Endothelial cell of umbilical vein (primary cell): ENCODE results near the gene CHPF2. TPM values are rescaled to one million over a fixed set of nuclear protein-coding genes. Genes with fewer than 3 reads are reported as not detected.

ENCODE experiments used
- BruUV-seq: library from RNA; stranded (reverse); fragments of 400-500 nt; replicated peaks from 2 replicates; lab custom pipeline; 2021; lab: Mats Ljungman, UMichigan
- CTCF ChIA-PET: fragments of 300-600, 350-600 bp; sonication (Branson Sonifier 250); formaldehyde crosslinking; loops from one replicate; lab custom pipeline; 2021; ENCODE audit warnings: antibody characterized with exemption, inconsistent platforms; lab: Charles Lee
- POLR2A ChIA-PET: fragments of 300-600, 350-600 bp; sonication (Branson Sonifier 250); formaldehyde crosslinking; loops from one replicate; lab custom pipeline; 2021; ENCODE audit warnings: antibody characterized with exemption, inconsistent platforms; lab: Charles Lee
- DNase-seq: peaks from one replicate; pipeline ENCODE4 v3.0.0-alpha.2; 2011; ENCODE audit warnings: low read depth, low spot score
- FAIRE-seq: peaks from 2 replicates; lab custom pipeline; 2011; peaks lifted over from hg19 to GRCh38; lab: Jason Lieb, UNC
- H2AFZ ChIP-seq: 2 replicates; pipeline ENCODE4 v1.6.0; 2012; ENCODE audit warnings: low read depth, low read length, control low read depth, inconsistent platforms
- H3K27ac ChIP-seq: 2 replicates; pipeline ENCODE4 v1.5.1; 2011; ENCODE audit warnings: low read depth, mild to moderate bottlenecking, control low read depth, low read length, moderate library complexity; ENCODE audit not compliant: insufficient read depth
- H3K27me3 ChIP-seq, 2 experiments: 2 replicates each; pipeline versions ENCODE4 v1.6.0 to v1.6.1; 2011; ENCODE audit warnings: low read length in 2 of 2, mixed read lengths in 1 of 2; ENCODE audit not compliant: control insufficient read depth in 2 of 2, insufficient read depth in 2 of 2
- H3K36me3 ChIP-seq, 2 experiments: 2 replicates in 1 of 2; 3 replicates in 1 of 2; pipeline ENCODE4 v1.5.1; 2011; ENCODE audit warnings: low read length in 2 of 2, mild to moderate bottlenecking in 1 of 2, moderate library complexity in 1 of 2; ENCODE audit not compliant: control insufficient read depth in 2 of 2, insufficient read depth in 2 of 2; ENCODE audit errors: extremely low read depth in 1 of 2
- H3K4me1 ChIP-seq: 3 replicates; pipeline ENCODE4 v1.5.1; 2011; ENCODE audit warnings: mild to moderate bottlenecking, low read length; ENCODE audit not compliant: control insufficient read depth, insufficient read depth; ENCODE audit errors: extremely low read depth
- H3K4me2 ChIP-seq: 2 replicates; pipeline ENCODE4 v1.6.1; 2011; ENCODE audit warnings: low read length, control low read depth, mixed read lengths; ENCODE audit not compliant: insufficient read depth
- H3K4me3 ChIP-seq, 3 experiments: fragments of 200-600 bp in 1 of 3; sonication (generic), shearing (Covaris generic) in 1 of 3; replicated peaks in 1 of 3; 2 replicates each; pipeline ENCODE4 v1.5.1; 2011 to 2016; ENCODE audit warnings: control low read depth in 3 of 3, low read length in 3 of 3, mild to moderate bottlenecking in 2 of 3, inconsistent platforms in 1 of 3, low read depth in 1 of 3, moderate library complexity in 1 of 3; ENCODE audit not compliant: insufficient read depth in 1 of 3
- H3K79me2 ChIP-seq: 2 replicates; pipeline ENCODE4 v1.6.0; 2012; ENCODE audit warnings: low read length, inconsistent platforms; ENCODE audit not compliant: control insufficient read depth, insufficient read depth
- H3K9ac ChIP-seq: replicated peaks from 2 replicates; pipeline ENCODE3; 2011; ENCODE audit warnings: low read length, control low read depth; ENCODE audit not compliant: insufficient read depth; ENCODE audit errors: extremely low read depth
- H3K9me1 ChIP-seq: replicated peaks from 3 replicates; pipeline ENCODE4 v1.6.0; 2011; ENCODE audit warnings: mild to moderate bottlenecking, low read length; ENCODE audit not compliant: control insufficient read depth, insufficient read depth; ENCODE audit errors: extremely low read depth
- H3K9me3 ChIP-seq: replicated peaks from 2 replicates; pipeline ENCODE4 v1.5.1; 2012; ENCODE audit warnings: low read length, inconsistent platforms; ENCODE audit not compliant: control insufficient read depth, insufficient read depth
- H4K20me1 ChIP-seq: replicated peaks from 2 replicates; pipeline ENCODE3; 2011; ENCODE audit warnings: mild to moderate bottlenecking, low read length; ENCODE audit not compliant: control insufficient read depth, insufficient read depth; ENCODE audit errors: extremely low read depth
- EZH2 ChIP-seq: IDR thresholded peaks from 2 replicates; pipeline ENCODE4 v1.6.1; 2012; ENCODE audit warnings: borderline replicate concordance, low read depth, mild to moderate bottlenecking, moderate library complexity, low read length, inconsistent platforms; ENCODE audit not compliant: severe bottlenecking
- FOS ChIP-seq: IDR thresholded peaks from 2 replicates; pipeline ENCODE4 v1.6.1; 2011; ENCODE audit warnings: mild to moderate bottlenecking, low read length, moderate library complexity, borderline replicate concordance; ENCODE audit not compliant: insufficient read depth
- GATA2 ChIP-seq: IDR thresholded peaks from 2 replicates; pipeline ENCODE4 v1.7.0; 2011; ENCODE audit warnings: low read depth, mild to moderate bottlenecking, moderate library complexity, mixed read lengths, low read length; ENCODE audit not compliant: insufficient read length, insufficient read depth
- JUN ChIP-seq: IDR thresholded peaks from 2 replicates; pipeline ENCODE4 v1.6.1; 2011; ENCODE audit warnings: borderline replicate concordance, low read depth; ENCODE audit not compliant: insufficient read length, insufficient read depth
- MYC ChIP-seq: IDR thresholded peaks from one replicate; pipeline ENCODE4 v1.6.1; 2011; ENCODE audit warnings: mild to moderate bottlenecking, low read depth, low read length
- POLR2A ChIP-seq: IDR thresholded peaks from 2 replicates; pipeline ENCODE4 v1.6.1; 2012; ENCODE audit warnings: low read depth, mild to moderate bottlenecking, control low read depth, low read length
- POLR2AphosphoS5 ChIP-seq: IDR thresholded peaks from 2 replicates; pipeline ENCODE4 v1.6.1; 2012; ENCODE audit warnings: low read depth, mild to moderate bottlenecking, control low read depth, low read length, moderate library complexity; ENCODE audit not compliant: insufficient read depth
- dilution Hi-C: fragments of 300-500 bp; cut with MboI; formaldehyde crosslinking; loops from one replicate; pipeline ENCODE4 v1.15.0; 2019; ENCODE audit warnings: low sequenced_read_pairs; ENCODE audit not compliant: extremely low pct_ligation_motif_present
- intact Hi-C: fragments of 100-400 bp; cut with micrococcal nuclease; formaldehyde crosslinking; loops from one replicate; pipeline ENCODE4 v1.10.0; 2022
- polyA plus RNA-seq, 4 experiments: library from polyadenylated mRNA; depleted of rRNA in 3 of 4; stranded (reverse) in 3 of 4; unstranded in 1 of 4; fragments of >200 nt; gene quantifications; 2 replicates each; pipeline versions ENCODE4 v1.2.1 to v1.2.3, GENCODE V29; 2011 to 2012; ENCODE audit warnings: missing spikeins in 1 of 4
- total RNA-seq: library from RNA; stranded (reverse); gene quantifications from 2 replicates; pipeline ENCODE4 v1.2.3, GENCODE V29; 2021
- TF ChIP-seq, protein P1 (sequence below), 2 donors: IDR thresholded peaks; 1 replicate in 1 of 2; 2 replicates in 1 of 2; pipeline ENCODE4 v1.5.1; 2011; ENCODE audit warnings: low read length in 2 of 2, mild to moderate bottlenecking in 2 of 2, moderate library complexity in 2 of 2, control low read depth in 1 of 2, inconsistent platforms in 1 of 2, low read depth in 1 of 2; ENCODE audit not compliant: insufficient read depth in 1 of 2; ENCODE audit errors: extremely low read depth in 1 of 2
- TF ChIP-seq, protein P2 (sequence below): IDR thresholded peaks from 2 replicates; pipeline ENCODE4 v1.6.1; 2011; ENCODE audit not compliant: insufficient read depth, insufficient read length

CHPF2 gene
- total and polyA plus RNA-seq, 2 donors (not counting 3 experiments of a cell fraction or from before 2014, with no cell fraction given) = 72.8 to 75.0 TPM

DNA sequence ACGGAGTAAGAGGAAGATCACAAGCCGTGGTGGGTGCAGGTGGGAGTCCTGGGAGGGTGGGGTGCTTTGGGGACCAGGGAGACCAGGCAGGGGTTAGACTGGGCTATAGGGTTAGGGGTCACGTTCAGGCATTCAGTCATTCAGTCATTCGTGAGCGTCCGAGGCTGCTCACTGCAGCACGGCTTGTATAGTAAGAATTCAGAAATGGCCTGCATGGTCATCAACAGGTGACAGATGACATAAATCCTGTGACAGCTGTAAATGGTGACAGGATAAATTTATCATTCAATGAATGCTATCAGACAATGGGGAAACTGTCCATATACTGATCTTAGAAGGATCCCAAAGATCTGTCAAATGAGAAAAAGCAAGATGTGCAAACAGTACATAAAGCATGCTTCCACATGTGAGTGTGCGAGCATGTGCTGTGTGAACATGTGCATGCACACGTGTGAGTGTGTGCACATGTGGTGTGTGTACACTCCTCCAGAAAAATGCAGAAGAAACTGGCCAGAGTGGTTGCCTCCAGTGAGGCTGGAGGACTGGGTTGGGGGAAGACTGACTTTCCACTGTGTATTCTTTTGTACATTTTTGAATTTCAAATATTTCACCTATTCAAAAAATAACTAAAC lies 48.2 kb downstream of the CHPF2 start:
- POLR2A ChIA-PET = no interaction called here
- H4K20me1 ChIP-seq = no peaks in the 10 kb centered on the region
- H3K79me2 ChIP-seq = no peaks in the 10 kb centered on the region
- no TSS peak for BruUV-seq
- no peak overlapping the region for H3K27ac ChIP-seq
- H3K9me3 ChIP-seq = no peaks in the 10 kb centered on the region
- no peaks in the 10 kb centered on the region for H3K9me1 ChIP-seq
- DNase-seq (no peak), FAIRE-seq (no peak)
- no peak overlapping the region for H3K4me2 ChIP-seq
- no peaks in the 10 kb centered on the region for H3K36me3 ChIP-seq
- H3K9ac ChIP-seq = no peak overlapping the region
- H3K4me3 ChIP-seq = no peak overlapping the region
- CTCF ChIA-PET = no interaction called here
- no peak overlapping the region for H2AFZ ChIP-seq
- intact Hi-C loops = no loop called here
- dilution Hi-C loops = no loop called here
- TF ChIP-seq, protein P1, sequence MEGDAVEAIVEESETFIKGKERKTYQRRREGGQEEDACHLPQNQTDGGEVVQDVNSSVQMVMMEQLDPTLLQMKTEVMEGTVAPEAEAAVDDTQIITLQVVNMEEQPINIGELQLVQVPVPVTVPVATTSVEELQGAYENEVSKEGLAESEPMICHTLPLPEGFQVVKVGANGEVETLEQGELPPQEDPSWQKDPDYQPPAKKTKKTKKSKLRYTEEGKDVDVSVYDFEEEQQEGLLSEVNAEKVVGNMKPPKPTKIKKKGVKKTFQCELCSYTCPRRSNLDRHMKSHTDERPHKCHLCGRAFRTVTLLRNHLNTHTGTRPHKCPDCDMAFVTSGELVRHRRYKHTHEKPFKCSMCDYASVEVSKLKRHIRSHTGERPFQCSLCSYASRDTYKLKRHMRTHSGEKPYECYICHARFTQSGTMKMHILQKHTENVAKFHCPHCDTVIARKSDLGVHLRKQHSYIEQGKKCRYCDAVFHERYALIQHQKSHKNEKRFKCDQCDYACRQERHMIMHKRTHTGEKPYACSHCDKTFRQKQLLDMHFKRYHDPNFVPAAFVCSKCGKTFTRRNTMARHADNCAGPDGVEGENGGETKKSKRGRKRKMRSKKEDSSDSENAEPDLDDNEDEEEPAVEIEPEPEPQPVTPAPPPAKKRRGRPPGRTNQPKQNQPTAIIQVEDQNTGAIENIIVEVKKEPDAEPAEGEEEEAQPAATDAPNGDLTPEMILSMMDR (IDR thresholded peaks at IDR 0.05; ENCODE audit: extremely low read depth in 1 of 2, insufficient read depth in 1 of 2, low read depth in 1 of 2, low read length in 2 of 2) = no peak
- TF ChIP-seq, protein P2, sequence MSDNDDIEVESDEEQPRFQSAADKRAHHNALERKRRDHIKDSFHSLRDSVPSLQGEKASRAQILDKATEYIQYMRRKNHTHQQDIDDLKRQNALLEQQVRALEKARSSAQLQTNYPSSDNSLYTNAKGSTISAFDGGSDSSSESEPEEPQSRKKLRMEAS = peak; percentile 44
- peaks cover 9 to 14% of the 10 kb centered on the region in 2 experiments for H3K27me3 ChIP-seq
- no peaks in the 10 kb centered on the region for H3K4me1 ChIP-seq

DNA sequence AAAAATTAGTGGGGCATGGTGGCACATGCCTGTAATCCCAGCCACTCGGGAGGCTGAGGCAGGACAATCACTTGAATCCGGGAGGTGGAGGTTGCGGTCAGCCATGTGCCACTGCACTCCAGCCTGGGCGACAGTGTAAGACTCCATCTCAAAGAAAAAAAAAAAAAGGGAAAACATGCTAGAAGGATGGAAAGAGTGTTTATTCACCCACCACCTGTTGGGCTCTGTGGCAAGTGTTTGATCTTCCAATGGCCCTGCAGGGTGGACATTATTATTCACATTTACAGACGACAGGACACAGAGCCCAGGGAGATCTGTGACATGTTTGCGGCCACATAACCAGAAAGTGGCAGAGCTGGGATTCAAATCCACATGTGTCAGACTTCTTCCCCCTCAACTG lies 49.4 kb downstream of the CHPF2 start:
- dilution Hi-C loops = no loop called here
- intact Hi-C loops = no loop called here
- no peak overlapping the region for H3K9ac ChIP-seq
- no peaks in the 10 kb centered on the region for H3K9me1 ChIP-seq
- no peak overlapping the region for H3K27ac ChIP-seq
- POLR2A ChIA-PET = no interaction called here
- TF ChIP-seq JUN = no peak
- no peak for TF ChIP-seq EZH2
- no peak for TF ChIP-seq POLR2A
- TF ChIP-seq, protein P1 (IDR thresholded peaks at IDR 0.05; ENCODE audit: extremely low read depth in 1 of 2, insufficient read depth in 1 of 2, low read depth in 1 of 2, low read length in 2 of 2) = no peak
- TF ChIP-seq GATA2 = no peak
- TF ChIP-seq, protein P2 = no peak
- no peak for TF ChIP-seq POLR2AphosphoS5
- TF ChIP-seq FOS = no peak
- no peak for TF ChIP-seq MYC
- H3K4me2 ChIP-seq = no peak overlapping the region
- no peak overlapping the region for H2AFZ ChIP-seq
- no peaks in the 10 kb centered on the region for H3K79me2 ChIP-seq
- no peaks in the 10 kb centered on the region for H3K36me3 ChIP-seq
- H3K27me3 ChIP-seq = peaks cover 4 to 17% of the 10 kb centered on the region in 2 experiments
- no peak overlapping the region for H3K4me3 ChIP-seq
- H4K20me1 ChIP-seq = no peaks in the 10 kb centered on the region
- H3K4me1 ChIP-seq = no peaks in the 10 kb centered on the region
- no peaks in the 10 kb centered on the region for H3K9me3 ChIP-seq
- CTCF ChIA-PET = no interaction called here
- DNase-seq (no peak), FAIRE-seq (no peak)
- BruUV-seq = no TSS peak
